Measurements from ENCODE around the gene SLC39A6. TPM values are rescaled to one million over a fixed set of nuclear protein-coding genes. Genes with fewer than 3 reads are reported as not detected.

The SLC39A6 gene
- polyA plus RNA-seq, 1 donor from 2014 or later: 298 TPM

DNA sequence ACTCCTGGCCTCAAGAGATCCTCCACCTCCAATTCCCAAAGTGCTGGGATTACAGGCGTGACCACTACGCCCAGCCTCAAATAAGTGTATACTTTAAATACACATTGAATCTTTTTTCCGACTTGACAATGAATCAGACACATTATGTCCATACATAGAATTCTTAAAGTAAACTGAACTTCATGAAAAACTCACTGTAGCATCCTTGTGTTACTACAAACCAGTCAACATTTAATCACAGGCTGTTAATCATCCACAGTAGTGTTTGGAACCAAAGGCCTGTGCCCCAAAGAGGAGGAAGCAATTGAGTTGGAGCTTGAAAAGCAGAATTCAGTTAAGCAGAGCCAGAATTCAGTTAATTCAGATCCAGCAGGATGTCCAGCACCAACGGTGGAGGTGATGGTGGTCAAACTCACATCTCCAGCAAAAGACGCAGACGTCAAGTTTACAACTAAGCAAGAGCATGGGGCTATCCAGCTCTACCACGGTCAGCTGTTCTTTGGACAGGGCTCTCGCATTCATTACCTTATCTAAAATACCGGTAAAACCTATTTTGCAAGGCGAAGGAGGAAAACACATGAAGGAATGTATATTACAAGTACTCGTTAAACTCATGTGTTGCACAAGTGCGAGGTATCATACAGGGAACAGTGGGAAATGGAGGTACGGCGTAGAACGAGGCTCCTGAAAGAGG is 1.2 kb downstream of the SLC39A6 start:
- no peaks in the 10 kb centered on the region for H3K9me2 ChIP-seq (ENCODE audit: insufficient read depth, low read length)
- H3F3A ChIP-seq (ENCODE audit: insufficient read depth, low read length, poor library complexity, severe bottlenecking): no peaks in the 10 kb centered on the region

DNA sequence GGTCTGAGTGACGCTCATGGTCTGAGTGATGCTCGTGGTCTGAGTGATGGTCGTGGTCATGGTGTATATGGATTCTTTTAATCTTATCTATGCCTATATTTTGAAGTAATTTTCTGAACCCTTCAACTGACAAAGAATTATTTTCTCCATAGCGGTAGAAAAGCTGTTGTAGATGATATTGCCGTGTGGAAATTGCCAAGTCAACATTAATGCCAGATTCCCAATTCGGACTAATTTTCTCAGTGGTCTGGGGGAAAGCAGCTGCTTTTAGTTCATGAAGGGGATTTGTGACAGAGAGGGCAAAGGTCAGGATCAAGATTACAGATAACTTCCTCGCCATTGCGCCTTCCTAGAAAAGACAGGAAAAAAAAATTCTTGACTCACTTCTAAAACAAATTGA is 2.5 kb downstream of the SLC39A6 start:
- Histone ChIP-seq H3K27ac (ENCODE audit: low read length) (no peak overlapping the region), H3K79me2 (replicated peaks; ENCODE audit: insufficient read depth, low read length) (peaks cover 71% of the 10 kb centered on the region)

More for the DNA sequence above, 1.2 kb downstream of the SLC39A6 start:
- TF ChIP-seq POLR2AphosphoS5 (IDR thresholded peaks at IDR 0.05) (no peak), EP300 (conservative IDR thresholded peaks at IDR 0.05; ENCODE audit: poor library complexity, severe bottlenecking) (no peak), TAF1 (IDR thresholded peaks at IDR 0.05; ENCODE audit: low read depth) (no peak), SMC3 (conservative IDR thresholded peaks at IDR 0.05; ENCODE audit: poor library complexity) (no peak), RAD21 (conservative IDR thresholded peaks at IDR 0.05) (no peak), MXI1 (conservative IDR thresholded peaks at IDR 0.05; ENCODE audit: poor library complexity, severe bottlenecking) (no peak), EZH2 (IDR thresholded peaks at IDR 0.05; ENCODE audit: borderline replicate concordance, insufficient read depth, low read length, poor library complexity, severe bottlenecking) (no peak)
- TF ChIP-seq, protein P1, sequence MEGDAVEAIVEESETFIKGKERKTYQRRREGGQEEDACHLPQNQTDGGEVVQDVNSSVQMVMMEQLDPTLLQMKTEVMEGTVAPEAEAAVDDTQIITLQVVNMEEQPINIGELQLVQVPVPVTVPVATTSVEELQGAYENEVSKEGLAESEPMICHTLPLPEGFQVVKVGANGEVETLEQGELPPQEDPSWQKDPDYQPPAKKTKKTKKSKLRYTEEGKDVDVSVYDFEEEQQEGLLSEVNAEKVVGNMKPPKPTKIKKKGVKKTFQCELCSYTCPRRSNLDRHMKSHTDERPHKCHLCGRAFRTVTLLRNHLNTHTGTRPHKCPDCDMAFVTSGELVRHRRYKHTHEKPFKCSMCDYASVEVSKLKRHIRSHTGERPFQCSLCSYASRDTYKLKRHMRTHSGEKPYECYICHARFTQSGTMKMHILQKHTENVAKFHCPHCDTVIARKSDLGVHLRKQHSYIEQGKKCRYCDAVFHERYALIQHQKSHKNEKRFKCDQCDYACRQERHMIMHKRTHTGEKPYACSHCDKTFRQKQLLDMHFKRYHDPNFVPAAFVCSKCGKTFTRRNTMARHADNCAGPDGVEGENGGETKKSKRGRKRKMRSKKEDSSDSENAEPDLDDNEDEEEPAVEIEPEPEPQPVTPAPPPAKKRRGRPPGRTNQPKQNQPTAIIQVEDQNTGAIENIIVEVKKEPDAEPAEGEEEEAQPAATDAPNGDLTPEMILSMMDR (IDR thresholded peaks at IDR 0.05; ENCODE audit: poor library complexity, severe bottlenecking): no peak
- TF ChIP-seq, protein P2, sequence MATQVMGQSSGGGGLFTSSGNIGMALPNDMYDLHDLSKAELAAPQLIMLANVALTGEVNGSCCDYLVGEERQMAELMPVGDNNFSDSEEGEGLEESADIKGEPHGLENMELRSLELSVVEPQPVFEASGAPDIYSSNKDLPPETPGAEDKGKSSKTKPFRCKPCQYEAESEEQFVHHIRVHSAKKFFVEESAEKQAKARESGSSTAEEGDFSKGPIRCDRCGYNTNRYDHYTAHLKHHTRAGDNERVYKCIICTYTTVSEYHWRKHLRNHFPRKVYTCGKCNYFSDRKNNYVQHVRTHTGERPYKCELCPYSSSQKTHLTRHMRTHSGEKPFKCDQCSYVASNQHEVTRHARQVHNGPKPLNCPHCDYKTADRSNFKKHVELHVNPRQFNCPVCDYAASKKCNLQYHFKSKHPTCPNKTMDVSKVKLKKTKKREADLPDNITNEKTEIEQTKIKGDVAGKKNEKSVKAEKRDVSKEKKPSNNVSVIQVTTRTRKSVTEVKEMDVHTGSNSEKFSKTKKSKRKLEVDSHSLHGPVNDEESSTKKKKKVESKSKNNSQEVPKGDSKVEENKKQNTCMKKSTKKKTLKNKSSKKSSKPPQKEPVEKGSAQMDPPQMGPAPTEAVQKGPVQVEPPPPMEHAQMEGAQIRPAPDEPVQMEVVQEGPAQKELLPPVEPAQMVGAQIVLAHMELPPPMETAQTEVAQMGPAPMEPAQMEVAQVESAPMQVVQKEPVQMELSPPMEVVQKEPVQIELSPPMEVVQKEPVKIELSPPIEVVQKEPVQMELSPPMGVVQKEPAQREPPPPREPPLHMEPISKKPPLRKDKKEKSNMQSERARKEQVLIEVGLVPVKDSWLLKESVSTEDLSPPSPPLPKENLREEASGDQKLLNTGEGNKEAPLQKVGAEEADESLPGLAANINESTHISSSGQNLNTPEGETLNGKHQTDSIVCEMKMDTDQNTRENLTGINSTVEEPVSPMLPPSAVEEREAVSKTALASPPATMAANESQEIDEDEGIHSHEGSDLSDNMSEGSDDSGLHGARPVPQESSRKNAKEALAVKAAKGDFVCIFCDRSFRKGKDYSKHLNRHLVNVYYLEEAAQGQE (IDR thresholded peaks at IDR 0.05; ENCODE audit: borderline replicate concordance): no peak
- H2AFZ ChIP-seq (ENCODE audit: low read depth, low read length): no peak overlapping the region
- peak overlapping the region; percentile 75 for H3K4me3 ChIP-seq (ENCODE audit: low read length)
- no peaks in the 10 kb centered on the region for H4K20me1 ChIP-seq (ENCODE audit: insufficient read depth)
- peak overlapping the region; percentile 90 for H3K4me2 ChIP-seq (ENCODE audit: low read length)
- H3K36me3 ChIP-seq (ENCODE audit: insufficient read depth, low read length): peaks cover 7% of the 10 kb centered on the region
- H3K27me3 ChIP-seq (ENCODE audit: insufficient read depth, low read depth, low read length): no peaks in the 10 kb centered on the region
- H3K27ac ChIP-seq (ENCODE audit: low read length): peak overlapping the region; percentile 97
- H3K9ac ChIP-seq (ENCODE audit: low read length): peak overlapping the region; percentile 99
- peaks cover 83% of the 10 kb centered on the region for H3K79me2 ChIP-seq (replicated peaks; ENCODE audit: insufficient read depth, low read length)
- H3K9me3 ChIP-seq (ENCODE audit: low read length): no peaks in the 10 kb centered on the region

More for the DNA sequence above, 2.5 kb downstream of the SLC39A6 start:
- no peaks in the 10 kb centered on the region for H3F3A ChIP-seq (ENCODE audit: insufficient read depth, low read length, poor library complexity, severe bottlenecking)
- H3K9me3 ChIP-seq (ENCODE audit: low read length): no peaks in the 10 kb centered on the region
- no peak overlapping the region for H2AFZ ChIP-seq (ENCODE audit: low read depth, low read length)
- peak overlapping the region; percentile 75 for H3K4me3 ChIP-seq (ENCODE audit: low read length)
- H3K9ac ChIP-seq (ENCODE audit: low read length): no peak overlapping the region
- TF ChIP-seq, protein P1 (IDR thresholded peaks at IDR 0.05; ENCODE audit: poor library complexity, severe bottlenecking): no peak
- no peak for TF ChIP-seq MXI1 (conservative IDR thresholded peaks at IDR 0.05; ENCODE audit: poor library complexity, severe bottlenecking)
- TF ChIP-seq RAD21 (conservative IDR thresholded peaks at IDR 0.05): no peak
- TF ChIP-seq SMC3 (conservative IDR thresholded peaks at IDR 0.05; ENCODE audit: poor library complexity): no peak
- no peak for TF ChIP-seq EP300 (conservative IDR thresholded peaks at IDR 0.05; ENCODE audit: poor library complexity, severe bottlenecking)
- no peak for TF ChIP-seq POLR2AphosphoS5 (IDR thresholded peaks at IDR 0.05)
- no peak for TF ChIP-seq TAF1 (IDR thresholded peaks at IDR 0.05; ENCODE audit: low read depth)
- TF ChIP-seq EZH2 (IDR thresholded peaks at IDR 0.05; ENCODE audit: borderline replicate concordance, insufficient read depth, low read length, poor library complexity, severe bottlenecking): no peak
- TF ChIP-seq, protein P2 (IDR thresholded peaks at IDR 0.05; ENCODE audit: borderline replicate concordance): no peak
- H4K20me1 ChIP-seq (ENCODE audit: insufficient read depth): no peaks in the 10 kb centered on the region
- H3K9me2 ChIP-seq (ENCODE audit: insufficient read depth, low read length): no peaks in the 10 kb centered on the region
- H3K4me2 ChIP-seq (ENCODE audit: low read length): no peak overlapping the region
- no peaks in the 10 kb centered on the region for H3K27me3 ChIP-seq (ENCODE audit: insufficient read depth, low read depth, low read length)
- peaks cover 7% of the 10 kb centered on the region for H3K36me3 ChIP-seq (ENCODE audit: insufficient read depth, low read length)
